Raji (cell line): ENCODE results near the gene EEF2.

Source experiments
- POLR2A ChIP-seq: IDR thresholded peaks from 2 replicates; pipeline ENCODE4 v1.6.1; 2011; ENCODE audit warnings: low read depth, low read length, control low read depth; ENCODE audit not compliant: insufficient read depth

Gene EEF2

DNA sequence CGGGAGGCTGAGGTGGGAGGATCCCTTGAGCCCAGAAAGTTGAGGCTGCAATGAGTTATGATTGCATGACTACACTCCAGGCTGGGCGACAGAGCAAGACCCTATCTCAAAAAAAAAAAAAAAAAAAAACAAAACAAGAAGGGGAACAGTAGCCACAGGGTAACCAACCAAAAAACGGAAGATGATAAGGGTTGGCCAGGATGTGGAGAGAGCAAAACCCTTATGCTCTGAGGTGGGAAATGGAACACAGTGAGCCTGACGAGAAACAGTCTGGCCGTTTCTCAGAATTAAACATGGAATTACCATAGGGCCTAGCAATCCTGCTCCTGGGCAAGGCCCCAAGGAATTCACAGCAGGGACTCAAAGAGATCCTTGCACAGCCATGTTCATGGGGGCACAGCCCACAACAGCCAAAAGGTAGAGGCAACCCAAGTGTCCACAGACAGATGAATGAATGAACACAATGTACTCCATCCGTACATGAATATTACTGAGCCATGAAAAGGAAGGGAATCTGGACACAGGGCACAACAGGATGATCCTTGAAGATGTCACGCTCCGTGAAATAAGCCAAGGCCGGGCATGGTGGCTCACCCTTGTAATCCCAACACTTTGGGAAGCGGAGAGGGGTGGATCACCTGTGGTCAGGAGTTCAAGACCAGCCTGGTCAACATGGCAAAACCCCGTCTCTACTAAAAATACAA lies 41.1 kb downstream of the EEF2 start:
- no peak for TF ChIP-seq POLR2A

GRCh38 chr19:3942790-3943409 lies 42.4 kb downstream of the EEF2 start:
- TF ChIP-seq POLR2A, result no peak

- TF ChIP-seq POLR2A, result no peak
These were observed 48.5 kb downstream of the EEF2 start for GRCh38 chr19:3936506-3937442.

- no peak for TF ChIP-seq POLR2A
These were observed 52.1 kb downstream of the EEF2 start, which contains the start of gene NMRK2 for GRCh38 chr19:3932931-3933810. Gene NMRK2 (plus strand): TSS chr19:3933069. CDS start chr19:3933672, 603 bp downstream.

GRCh38 chr19:3931041-3931440 lies 54.2 kb downstream of the EEF2 start:
- no peak for TF ChIP-seq POLR2A
